ENCODE results near the gene NEIL1. TPM values are rescaled to one million over a fixed set of nuclear protein-coding genes. Genes with fewer than 3 reads are reported as not detected.
"Not testable (repeated sequence)": the region's sequence is repeated elsewhere in the genome, so short reads cannot be mapped to it uniquely, and the experiment has no call there.

NEIL1 gene
- total RNA-seq, 2 experiments from 2014 or later, result 99.5 to 159 TPM

GRCh38 chr15:75371486-75371885, 24.6 kb downstream of the NEIL1 start:
- no peak for TF ChIP-seq CTCF (conservative IDR thresholded peaks at IDR 0.05; ENCODE audit: low read length)
- TF ChIP-seq EZH2phosphoT487 (IDR thresholded peaks at IDR 0.05; ENCODE audit: borderline replicate concordance, low read depth, low read length), result no peak
- no TSS peak for BruUV-seq (replicated peaks)
- H3K9me3 ChIP-seq (ENCODE audit: low read length), result no peaks in the 10 kb centered on the region
- no peak overlapping the region for H3K4me3 ChIP-seq (ENCODE audit: low read depth, low read length, poor library complexity, severe bottlenecking)
- no peaks in the 10 kb centered on the region for H3K9me2 ChIP-seq (ENCODE audit: insufficient read depth, low read length)
- peaks cover 23% of the 10 kb centered on the region for H3K4me1 ChIP-seq (ENCODE audit: insufficient read depth, low read length, poor library complexity, severe bottlenecking)
- ChIA-PET POLR2A (no interaction called here), CTCF (ENCODE audit: unreplicated experiment) (no interaction called here)
- peaks cover 17% of the 10 kb centered on the region; the same call in 1 of the 2 replicates for H3K79me2 ChIP-seq (ENCODE audit: insufficient read depth, low read depth, low read length)
- H3K27ac ChIP-seq (ENCODE audit: low read depth, low read length, poor library complexity, severe bottlenecking), result no peak overlapping the region
- no peak overlapping the region for H3K4me2 ChIP-seq (ENCODE audit: low read length)
- intact Hi-C loops (cut with micrococcal nuclease; ENCODE audit: unreplicated experiment), result no loop called here
- peaks cover 76% of the 10 kb centered on the region for H3K36me3 ChIP-seq (ENCODE audit: insufficient read depth, low read length)
- H4K20me1 ChIP-seq (ENCODE audit: insufficient read depth, low read length), result no peaks in the 10 kb centered on the region
- H2AFZ ChIP-seq (ENCODE audit: low read length), result no peak overlapping the region
- no peak for DNase-seq (ENCODE audit: low spot score)

GRCh38 chr15:75371901-75372688, 25.3 kb downstream of the NEIL1 start:
- Histone ChIP-seq H3K36me3 (ENCODE audit: insufficient read depth, low read length) (peaks cover 76% of the 10 kb centered on the region), H3K27ac (ENCODE audit: low read depth, low read length, poor library complexity, severe bottlenecking) (no peak overlapping the region), H3K79me2 (ENCODE audit: insufficient read depth, low read depth, low read length) (peaks cover 17% of the 10 kb centered on the region; the same call in 1 of the 2 replicates), H2AFZ (ENCODE audit: low read length) (no peak overlapping the region), H3K4me2 (ENCODE audit: low read length) (no peak overlapping the region), H3K9me2 (ENCODE audit: insufficient read depth, low read length) (no peaks in the 10 kb centered on the region), H3K9me3 (ENCODE audit: low read length) (no peaks in the 10 kb centered on the region), H3K4me1 (ENCODE audit: insufficient read depth, low read length, poor library complexity, severe bottlenecking) (peaks cover 19% of the 10 kb centered on the region), H4K20me1 (ENCODE audit: insufficient read depth, low read length) (no peaks in the 10 kb centered on the region), H3K4me3 (ENCODE audit: low read depth, low read length, poor library complexity, severe bottlenecking) (no peak overlapping the region)
- POLR2A ChIA-PET, result no interaction called here
- TF ChIP-seq EZH2phosphoT487 (IDR thresholded peaks at IDR 0.05; ENCODE audit: borderline replicate concordance, low read depth, low read length), result no peak
- no peak for TF ChIP-seq CTCF (conservative IDR thresholded peaks at IDR 0.05; ENCODE audit: low read length)
- intact Hi-C loops (cut with micrococcal nuclease; ENCODE audit: unreplicated experiment), result no loop called here
- DNase-seq (ENCODE audit: low spot score), result no peak
- CTCF ChIA-PET (ENCODE audit: unreplicated experiment), result interaction anchor here (0.6 kb wide), 1 partner anchor 247 kb away, joined by 3 read pairs; no protein-coding TSS in a partner anchor
- BruUV-seq (replicated peaks), result no TSS peak

- Histone ChIP-seq H3K27ac (ENCODE audit: low read depth, low read length, poor library complexity, severe bottlenecking) (no peak overlapping the region), H3K36me3 (ENCODE audit: insufficient read depth, low read length) (peaks cover 96% of the 10 kb centered on the region), H3K9me3 (ENCODE audit: low read length) (no peaks in the 10 kb centered on the region), H3K9me2 (ENCODE audit: insufficient read depth, low read length) (no peaks in the 10 kb centered on the region), H4K20me1 (ENCODE audit: insufficient read depth, low read length) (no peaks in the 10 kb centered on the region), H3K4me3 (ENCODE audit: low read depth, low read length, poor library complexity, severe bottlenecking) (no peak overlapping the region), H3K4me2 (ENCODE audit: low read length) (no peak overlapping the region), H3K79me2 (ENCODE audit: insufficient read depth, low read depth, low read length) (no peaks in the 10 kb centered on the region), H2AFZ (ENCODE audit: low read length) (no peak overlapping the region), H3K4me1 (ENCODE audit: insufficient read depth, low read length, poor library complexity, severe bottlenecking) (no peaks in the 10 kb centered on the region)
- intact Hi-C loops (cut with micrococcal nuclease; ENCODE audit: unreplicated experiment), result no loop called here
- no peak for DNase-seq (ENCODE audit: low spot score)
- TF ChIP-seq EZH2phosphoT487 (IDR thresholded peaks at IDR 0.05; ENCODE audit: borderline replicate concordance, low read depth, low read length) (no peak), CTCF (conservative IDR thresholded peaks at IDR 0.05; ENCODE audit: low read length) (no peak)
- no TSS peak for BruUV-seq (replicated peaks)
- ChIA-PET POLR2A (no interaction called here), CTCF (ENCODE audit: unreplicated experiment) (no interaction called here)
Observed at GRCh38 chr15:75380773-75381172, 33.9 kb downstream of the NEIL1 start.

- H3K4me1 ChIP-seq (ENCODE audit: insufficient read depth, low read length, poor library complexity, severe bottlenecking); CTCF ChIA-PET (ENCODE audit: unreplicated experiment); DNase-seq (ENCODE audit: low spot score); intact Hi-C loops (cut with micrococcal nuclease; ENCODE audit: unreplicated experiment); H3K4me3 ChIP-seq (ENCODE audit: low read depth, low read length, poor library complexity, severe bottlenecking); H3K9me2 ChIP-seq (ENCODE audit: insufficient read depth, low read length); H4K20me1 ChIP-seq (ENCODE audit: insufficient read depth, low read length); H3K79me2 ChIP-seq (ENCODE audit: insufficient read depth, low read depth, low read length); POLR2A ChIA-PET; H3K27ac ChIP-seq (ENCODE audit: low read depth, low read length, poor library complexity, severe bottlenecking); H3K9me3 ChIP-seq (ENCODE audit: low read length); BruUV-seq (replicated peaks); H2AFZ ChIP-seq (ENCODE audit: low read length); H3K4me2 ChIP-seq (ENCODE audit: low read length): not testable (repeated sequence)
- H3K36me3 ChIP-seq (ENCODE audit: insufficient read depth, low read length), result peaks cover 98% of the 10 kb centered on the region
Observed at GRCh38 chr15:75383986-75384385, 37.1 kb downstream of the NEIL1 start.
